ENCODE measurements around the gene KRTAP16-1.
"Not testable (repeated sequence)": the region's sequence is repeated elsewhere in the genome, so short reads cannot be mapped to it uniquely, and the experiment has no call there.

Gene KRTAP16-1

DNA sequence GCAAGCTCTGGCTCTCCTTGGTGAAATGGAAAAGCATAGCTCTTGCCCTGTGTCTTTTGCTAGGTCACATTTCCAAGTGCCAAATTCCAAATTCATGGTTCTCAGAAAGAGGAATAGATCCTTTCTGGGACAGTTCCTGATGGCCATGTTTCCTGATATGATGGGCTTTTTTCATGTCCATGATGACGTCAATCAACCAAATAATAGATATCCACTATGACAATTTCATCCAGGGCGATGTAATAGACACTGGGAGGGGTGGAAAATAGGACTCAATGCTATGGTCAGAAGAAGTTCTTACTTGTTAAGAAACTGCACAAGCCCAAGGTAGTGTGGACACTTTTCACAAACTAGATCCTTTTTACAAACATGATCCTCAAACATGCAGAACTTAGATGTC lies 42.1 kb upstream of the KRTAP16-1 start:
- no peaks in the 10 kb centered on the region for H4K20me1 ChIP-seq (ENCODE audit: low read depth, low read length)
- H3K36me3 ChIP-seq (ENCODE audit: low read length): no peaks in the 10 kb centered on the region
- no peaks in the 10 kb centered on the region for H3K79me2 ChIP-seq (ENCODE audit: insufficient read depth, low read length)
- H3F3A ChIP-seq (ENCODE audit: insufficient read depth): no peaks in the 10 kb centered on the region
- H3K9me3 ChIP-seq (ENCODE audit: insufficient read depth, low read length): no peaks in the 10 kb centered on the region
- H3K9ac ChIP-seq (ENCODE audit: low read length): no peak overlapping the region
- no peaks in the 10 kb centered on the region for H3K9me2 ChIP-seq (replicated peaks; ENCODE audit: insufficient read depth, low read length)
- H2AFZ ChIP-seq (ENCODE audit: low read depth, low read length, severe bottlenecking): no peak overlapping the region
- H3K27ac ChIP-seq (ENCODE audit: low read depth, low read length): no peak overlapping the region
- no peaks in the 10 kb centered on the region for H3K27me3 ChIP-seq (ENCODE audit: low read length)
- no peak overlapping the region for H3K4me2 ChIP-seq (ENCODE audit: low read depth, low read length, poor library complexity, severe bottlenecking)
- no peak for TF ChIP-seq EZH2phosphoT487 (conservative IDR thresholded peaks at IDR 0.05; ENCODE audit: low read length)
- TF ChIP-seq, protein P1, sequence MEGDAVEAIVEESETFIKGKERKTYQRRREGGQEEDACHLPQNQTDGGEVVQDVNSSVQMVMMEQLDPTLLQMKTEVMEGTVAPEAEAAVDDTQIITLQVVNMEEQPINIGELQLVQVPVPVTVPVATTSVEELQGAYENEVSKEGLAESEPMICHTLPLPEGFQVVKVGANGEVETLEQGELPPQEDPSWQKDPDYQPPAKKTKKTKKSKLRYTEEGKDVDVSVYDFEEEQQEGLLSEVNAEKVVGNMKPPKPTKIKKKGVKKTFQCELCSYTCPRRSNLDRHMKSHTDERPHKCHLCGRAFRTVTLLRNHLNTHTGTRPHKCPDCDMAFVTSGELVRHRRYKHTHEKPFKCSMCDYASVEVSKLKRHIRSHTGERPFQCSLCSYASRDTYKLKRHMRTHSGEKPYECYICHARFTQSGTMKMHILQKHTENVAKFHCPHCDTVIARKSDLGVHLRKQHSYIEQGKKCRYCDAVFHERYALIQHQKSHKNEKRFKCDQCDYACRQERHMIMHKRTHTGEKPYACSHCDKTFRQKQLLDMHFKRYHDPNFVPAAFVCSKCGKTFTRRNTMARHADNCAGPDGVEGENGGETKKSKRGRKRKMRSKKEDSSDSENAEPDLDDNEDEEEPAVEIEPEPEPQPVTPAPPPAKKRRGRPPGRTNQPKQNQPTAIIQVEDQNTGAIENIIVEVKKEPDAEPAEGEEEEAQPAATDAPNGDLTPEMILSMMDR (IDR thresholded peaks at IDR 0.05; ENCODE audit: insufficient read depth, low read length, poor library complexity, severe bottlenecking): no peak
- no peak overlapping the region for H3K4me3 ChIP-seq (ENCODE audit: insufficient read depth, low read length, poor library complexity, severe bottlenecking)

DNA sequence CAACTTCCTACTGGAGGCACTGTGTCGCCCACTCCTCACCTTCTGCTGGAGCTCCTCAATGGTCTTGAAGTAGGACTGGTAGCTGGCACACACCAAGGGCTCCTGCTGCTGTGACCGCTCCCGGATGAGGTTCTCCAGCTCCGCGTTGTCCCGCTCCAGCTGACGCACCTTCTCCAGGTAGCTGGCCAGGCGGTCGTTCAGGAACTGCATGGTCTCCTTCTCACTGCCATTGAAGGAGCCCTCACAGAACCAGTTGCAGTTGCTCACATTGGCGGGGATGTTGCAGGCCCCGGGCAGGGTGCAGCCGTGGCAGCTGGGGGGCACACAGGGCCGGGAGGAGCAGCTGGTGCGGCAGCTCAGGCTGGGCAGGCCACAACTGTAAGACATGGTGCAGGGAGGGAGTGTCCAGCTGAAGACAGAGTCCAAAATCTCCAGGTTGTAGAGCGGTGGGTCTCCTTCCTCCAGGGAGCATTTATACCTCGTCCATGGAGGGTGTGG lies 41.3 kb upstream of the KRTAP16-1 start, which contains the start of gene KRT33A:
KRT33A (minus strand) TSS at position 448 of the 498 bp plus-strand sequence; CDS start at position 387, 61 bp downstream.
- H3F3A ChIP-seq (ENCODE audit: insufficient read depth); H3K79me2 ChIP-seq (ENCODE audit: insufficient read depth, low read length); H2AFZ ChIP-seq (ENCODE audit: low read depth, low read length, severe bottlenecking); H3K4me2 ChIP-seq (ENCODE audit: low read depth, low read length, poor library complexity, severe bottlenecking); H3K9me2 ChIP-seq (replicated peaks; ENCODE audit: insufficient read depth, low read length); H3K9me3 ChIP-seq (ENCODE audit: insufficient read depth, low read length); H4K20me1 ChIP-seq (ENCODE audit: low read depth, low read length); H3K9ac ChIP-seq (ENCODE audit: low read length); H3K27me3 ChIP-seq (ENCODE audit: low read length); H3K36me3 ChIP-seq (ENCODE audit: low read length); H3K4me3 ChIP-seq (ENCODE audit: insufficient read depth, low read length, poor library complexity, severe bottlenecking); H3K27ac ChIP-seq (ENCODE audit: low read depth, low read length): not testable (repeated sequence)

DNA sequence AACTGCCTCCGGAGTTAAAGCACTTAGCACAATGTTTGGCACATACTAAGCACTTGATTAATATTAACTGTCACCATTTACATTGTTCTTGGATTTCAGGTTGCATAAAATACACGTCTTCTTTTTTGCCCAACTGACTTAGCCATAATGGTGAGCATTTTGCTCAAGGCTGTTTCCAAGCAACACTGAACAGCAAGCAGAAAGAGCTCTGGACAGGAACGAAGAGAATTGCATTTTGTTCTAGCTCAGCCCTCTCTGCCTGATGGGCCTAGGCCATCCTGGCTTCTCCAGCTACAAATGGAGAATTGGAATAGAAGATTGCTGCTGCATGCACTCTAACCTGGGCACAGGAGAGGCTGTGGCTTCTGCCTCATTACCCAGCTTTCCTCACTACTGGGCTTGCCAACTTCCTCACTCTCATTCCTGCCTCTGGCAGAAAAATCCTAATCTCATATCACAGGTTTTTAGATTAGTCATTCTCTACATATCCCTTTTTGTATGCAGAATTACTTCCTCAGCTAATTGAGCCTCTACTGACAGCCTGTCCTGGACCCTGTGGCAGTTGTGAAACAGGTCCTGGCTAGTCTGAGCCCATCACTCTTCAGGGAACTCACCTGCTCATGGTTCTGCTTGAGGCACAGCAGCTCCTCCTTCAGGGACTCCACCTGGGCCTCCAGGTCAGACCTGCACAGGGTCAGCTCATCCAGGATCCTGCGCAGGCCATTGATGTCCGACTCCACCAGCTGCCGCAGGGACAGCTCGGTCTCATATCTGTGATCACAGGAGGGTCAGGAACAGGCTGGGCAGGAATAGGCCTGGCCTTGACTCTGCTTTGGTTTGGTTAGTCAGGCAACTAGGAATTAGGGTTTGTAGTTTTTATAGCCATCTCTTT lies 39.0 kb upstream of the KRTAP16-1 start:
- Histone ChIP-seq H3K4me3 (ENCODE audit: insufficient read depth, low read length, poor library complexity, severe bottlenecking) (no peak overlapping the region), H3K27ac (ENCODE audit: low read depth, low read length) (no peak overlapping the region), H3F3A (ENCODE audit: insufficient read depth) (no peaks in the 10 kb centered on the region), H3K9ac (ENCODE audit: low read length) (no peak overlapping the region), H2AFZ (ENCODE audit: low read depth, low read length, severe bottlenecking) (no peak overlapping the region), H3K9me3 (ENCODE audit: insufficient read depth, low read length) (no peaks in the 10 kb centered on the region), H4K20me1 (ENCODE audit: low read depth, low read length) (no peaks in the 10 kb centered on the region), H3K4me2 (ENCODE audit: low read depth, low read length, poor library complexity, severe bottlenecking) (no peak overlapping the region), H3K9me2 (replicated peaks; ENCODE audit: insufficient read depth, low read length) (no peaks in the 10 kb centered on the region), H3K79me2 (ENCODE audit: insufficient read depth, low read length) (no peaks in the 10 kb centered on the region), H3K27me3 (ENCODE audit: low read length) (no peaks in the 10 kb centered on the region), H3K36me3 (ENCODE audit: low read length) (no peaks in the 10 kb centered on the region)
- TF ChIP-seq, protein P1 (IDR thresholded peaks at IDR 0.05; ENCODE audit: insufficient read depth, low read length, poor library complexity, severe bottlenecking): no peak
- no peak for TF ChIP-seq EZH2phosphoT487 (conservative IDR thresholded peaks at IDR 0.05; ENCODE audit: low read length)

DNA sequence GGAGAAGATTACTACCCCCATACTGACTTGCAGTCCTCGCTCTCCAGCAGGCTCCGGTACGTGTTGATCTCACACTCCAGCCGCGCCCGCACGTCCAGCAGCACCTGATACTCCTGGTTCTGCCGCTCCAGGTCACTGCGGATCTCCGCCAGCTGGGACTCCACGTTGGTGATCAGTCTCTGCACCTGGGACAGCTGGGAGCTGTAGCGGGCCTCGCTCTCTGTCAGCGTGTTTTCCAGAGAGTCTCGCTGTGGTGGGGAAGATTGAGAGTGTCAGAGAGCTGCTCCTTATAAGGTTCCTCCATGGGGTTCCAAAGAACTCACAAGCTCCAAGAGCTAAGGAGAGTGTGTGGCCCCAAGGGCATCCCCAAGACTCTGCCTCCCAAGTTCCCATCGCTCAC lies 37.3 kb upstream of the KRTAP16-1 start:
- not testable (repeated sequence) for H3K4me3 ChIP-seq (ENCODE audit: insufficient read depth, low read length, poor library complexity, severe bottlenecking); H3K27ac ChIP-seq (ENCODE audit: low read depth, low read length); H3K4me2 ChIP-seq (ENCODE audit: low read depth, low read length, poor library complexity, severe bottlenecking); H2AFZ ChIP-seq (ENCODE audit: low read depth, low read length, severe bottlenecking); H3K9ac ChIP-seq (ENCODE audit: low read length); H3K79me2 ChIP-seq (ENCODE audit: insufficient read depth, low read length); H3K9me3 ChIP-seq (ENCODE audit: insufficient read depth, low read length); H3K36me3 ChIP-seq (ENCODE audit: low read length); H4K20me1 ChIP-seq (ENCODE audit: low read depth, low read length); H3K27me3 ChIP-seq (ENCODE audit: low read length); H3K9me2 ChIP-seq (replicated peaks; ENCODE audit: insufficient read depth, low read length); H3F3A ChIP-seq (ENCODE audit: insufficient read depth)
